OCI-LY1 (cell line): Measurements from ENCODE around the gene MYO5C.

ENCODE experiments used
- H2AFZ ChIP-seq: fragments of 200-600 bp; sonication (generic), shearing (Covaris generic); 2 replicates; pipeline ENCODE4 v1.6.0; 2014; ENCODE audit warnings: antibody characterized with exemption, mild to moderate bottlenecking, low read length
- H3F3A ChIP-seq: fragments of 200-600 bp; sonication (generic), shearing (Covaris generic); 2 replicates; pipeline ENCODE4 v1.6.0; 2014; ENCODE audit warnings: mild to moderate bottlenecking, antibody characterized with exemption, low read length, moderate library complexity; ENCODE audit not compliant: insufficient read depth
- H3K27ac ChIP-seq: fragments of 200-600 bp; sonication (generic); 2 replicates; pipeline ENCODE4 v1.5.1; 2014; ENCODE audit warnings: low read length, mixed run types, mild to moderate bottlenecking, low read depth; ENCODE audit not compliant: poor library complexity, severe bottlenecking
- H3K27me3 ChIP-seq: fragments of 200-600 bp; sonication (generic); 2 replicates; pipeline ENCODE4 v1.6.0; 2014; ENCODE audit warnings: antibody characterized with exemption, mild to moderate bottlenecking, low read length, moderate library complexity; ENCODE audit not compliant: insufficient read depth
- H3K36me3 ChIP-seq: fragments of 200-600 bp; sonication (generic); 2 replicates; pipeline ENCODE4 v1.6.1; 2014; ENCODE audit warnings: mild to moderate bottlenecking, antibody characterized with exemption, low read length, moderate library complexity, mixed read lengths; ENCODE audit not compliant: insufficient read depth
- H3K4me1 ChIP-seq: fragments of 200-600 bp; sonication (generic); 2 replicates; pipeline ENCODE4 v1.5.1; 2014; ENCODE audit warnings: mild to moderate bottlenecking, low read length, moderate library complexity; ENCODE audit not compliant: insufficient read depth, severe bottlenecking
- H3K4me2 ChIP-seq: fragments of 200-600 bp; sonication (generic), shearing (Covaris generic); 2 replicates; pipeline ENCODE4 v1.6.1; 2014; ENCODE audit warnings: low read length
- H3K4me3 ChIP-seq: fragments of 200-600 bp; sonication (generic); 2 replicates; pipeline ENCODE4 v1.5.1; 2014; ENCODE audit warnings: low read length, low read depth, mild to moderate bottlenecking, mixed read lengths; ENCODE audit not compliant: poor library complexity, severe bottlenecking
- H3K79me2 ChIP-seq: fragments of 200-600 bp; shearing (Covaris generic); 2 replicates; pipeline ENCODE4 v1.6.1; 2016; ENCODE audit warnings: mixed run types, low read length, mixed read lengths; ENCODE audit not compliant: insufficient read depth
- H3K9ac ChIP-seq: fragments of 200-600 bp; sonication (generic), shearing (Covaris generic); 2 replicates; pipeline ENCODE4 v1.6.1; 2014; ENCODE audit warnings: mild to moderate bottlenecking, low read length, mixed read lengths
- H3K9me2 ChIP-seq: fragments of 200-600 bp; sonication (generic), shearing (Covaris generic); 2 replicates; pipeline ENCODE4 v1.6.1; 2014; ENCODE audit warnings: low read depth, mild to moderate bottlenecking, low read length, mixed read lengths
- H3K9me3 ChIP-seq: fragments of 200-600 bp; shearing (Covaris generic); 2 replicates; pipeline ENCODE4 v1.6.1; 2014; ENCODE audit warnings: low read length, mixed read lengths
- H4K20me1 ChIP-seq: fragments of 200-600 bp; sonication (generic), shearing (Covaris generic); 2 replicates; pipeline ENCODE4 v1.6.0; 2016; ENCODE audit warnings: mild to moderate bottlenecking, low read length; ENCODE audit not compliant: insufficient read depth
- CTCF ChIP-seq: fragments of 200-600 bp; sonication (generic), shearing (Covaris generic); IDR thresholded peaks from 2 replicates; pipeline ENCODE4 v1.5.1; 2017; ENCODE audit warnings: mild to moderate bottlenecking, antibody characterized with exemption, low read length, moderate library complexity, mixed read lengths
- EZH2 ChIP-seq: fragments of 200-600 bp; sonication (generic), shearing (Covaris generic); IDR thresholded peaks from 2 replicates; pipeline ENCODE4 v1.8.0; 2017; ENCODE audit warnings: borderline replicate concordance, mixed run types, mild to moderate bottlenecking, antibody characterized with exemption, low read length, moderate library complexity, mixed read lengths

Gene MYO5C

GRCh38 chr15:52340093-52340492 is 44.5 kb upstream of the MYO5C start:
- Histone ChIP-seq H3K9ac (no peak overlapping the region), H3K36me3 (peaks cover 17% of the 10 kb centered on the region; the same call in 1 of the 2 replicates), H2AFZ (no peak overlapping the region), H3K27ac (no peak overlapping the region), H3F3A (no peaks in the 10 kb centered on the region), H3K79me2 (no peaks in the 10 kb centered on the region), H3K27me3 (no peaks in the 10 kb centered on the region), H3K4me2 (no peak overlapping the region), H4K20me1 (no peaks in the 10 kb centered on the region), H3K9me2 (no peaks in the 10 kb centered on the region), H3K4me1 (peaks cover 15% of the 10 kb centered on the region), H3K4me3 (no peak overlapping the region), H3K9me3 (no peaks in the 10 kb centered on the region)
- no peak for TF ChIP-seq CTCF
- no peak for TF ChIP-seq EZH2

- TF ChIP-seq EZH2 (no peak), CTCF (no peak)
- Histone ChIP-seq H3K4me3 (no peak overlapping the region), H3K79me2 (no peaks in the 10 kb centered on the region), H3K4me2 (no peak overlapping the region), H3K9ac (no peak overlapping the region), H3K9me2 (no peaks in the 10 kb centered on the region), H3F3A (no peaks in the 10 kb centered on the region), H3K9me3 (no peaks in the 10 kb centered on the region), H4K20me1 (no peaks in the 10 kb centered on the region), H3K4me1 (peaks cover 15% of the 10 kb centered on the region), H3K36me3 (peaks cover 14% of the 10 kb centered on the region; the same call in 1 of the 2 replicates), H2AFZ (no peak overlapping the region), H3K27ac (no peak overlapping the region), H3K27me3 (no peaks in the 10 kb centered on the region)
These were observed 43.3 kb upstream of the MYO5C start for GRCh38 chr15:52338891-52339290.

- Histone ChIP-seq H3K27me3 (no peaks in the 10 kb centered on the region), H2AFZ (no peak overlapping the region), H3K79me2 (no peaks in the 10 kb centered on the region), H3K9me2 (no peaks in the 10 kb centered on the region), H3K27ac (no peak overlapping the region), H3K9me3 (no peaks in the 10 kb centered on the region), H4K20me1 (no peaks in the 10 kb centered on the region), H3K4me1 (peaks cover 15% of the 10 kb centered on the region), H3F3A (no peaks in the 10 kb centered on the region), H3K9ac (no peak overlapping the region), H3K4me2 (no peak overlapping the region), H3K36me3 (peaks cover 14% of the 10 kb centered on the region; the same call in 1 of the 2 replicates), H3K4me3 (no peak overlapping the region)
- TF ChIP-seq EZH2 (no peak), CTCF (no peak)
These were observed 42.5 kb upstream of the MYO5C start for GRCh38 chr15:52338058-52338457.
